ENCODE measurements around the gene ATXN7. TPM values are rescaled to one million over a fixed set of nuclear protein-coding genes. Genes with fewer than 3 reads are reported as not detected.
A peak's percentile ranks its signal among the peaks of the same experiment; 100 is the strongest.

The ATXN7 gene
- total and polyA plus RNA-seq, 7 donors, result 2.4 to 27.2 (median 16.2) TPM

- Histone ChIP-seq H3K4me3 (no peak overlapping the region), H3K36me3 (ENCODE audit: insufficient read depth in 1 of 2, low read depth in 1 of 2) (peaks cover 2 to 44% of the 10 kb centered on the region in 2 donors), H3K27me3 (ENCODE audit: insufficient read depth in 3 of 3, low read length in 2 of 3) (no peaks in the 10 kb centered on the region), H3K27ac (no peak overlapping the region), H3K4me1 (peaks cover 53% of the 10 kb centered on the region), H3K9me3 (no peaks in the 10 kb centered on the region)
- WGBS, 3 donors, result 58 to 71% (median 59%) methylated on average over 12 of the region's 12 CpGs
- ATAC-seq, result no peak
- no peak for DNase-seq
- intact Hi-C loops (cut with DNase I), result no loop called here
- TF ChIP-seq, protein P1, sequence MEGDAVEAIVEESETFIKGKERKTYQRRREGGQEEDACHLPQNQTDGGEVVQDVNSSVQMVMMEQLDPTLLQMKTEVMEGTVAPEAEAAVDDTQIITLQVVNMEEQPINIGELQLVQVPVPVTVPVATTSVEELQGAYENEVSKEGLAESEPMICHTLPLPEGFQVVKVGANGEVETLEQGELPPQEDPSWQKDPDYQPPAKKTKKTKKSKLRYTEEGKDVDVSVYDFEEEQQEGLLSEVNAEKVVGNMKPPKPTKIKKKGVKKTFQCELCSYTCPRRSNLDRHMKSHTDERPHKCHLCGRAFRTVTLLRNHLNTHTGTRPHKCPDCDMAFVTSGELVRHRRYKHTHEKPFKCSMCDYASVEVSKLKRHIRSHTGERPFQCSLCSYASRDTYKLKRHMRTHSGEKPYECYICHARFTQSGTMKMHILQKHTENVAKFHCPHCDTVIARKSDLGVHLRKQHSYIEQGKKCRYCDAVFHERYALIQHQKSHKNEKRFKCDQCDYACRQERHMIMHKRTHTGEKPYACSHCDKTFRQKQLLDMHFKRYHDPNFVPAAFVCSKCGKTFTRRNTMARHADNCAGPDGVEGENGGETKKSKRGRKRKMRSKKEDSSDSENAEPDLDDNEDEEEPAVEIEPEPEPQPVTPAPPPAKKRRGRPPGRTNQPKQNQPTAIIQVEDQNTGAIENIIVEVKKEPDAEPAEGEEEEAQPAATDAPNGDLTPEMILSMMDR (IDR thresholded peaks at IDR 0.05), result no peak
These were observed 115.6 kb downstream of the ATXN7 start for GRCh38 chr3:63979093-63979885.

GRCh38 chr3:63980019-63980418 is 116.4 kb downstream of the ATXN7 start:
- H3K27me3 ChIP-seq (ENCODE audit: insufficient read depth in 3 of 3, low read length in 2 of 3), result no peaks in the 10 kb centered on the region
- no peak overlapping the region for H3K4me3 ChIP-seq
- no peaks in the 10 kb centered on the region for H3K9me3 ChIP-seq
- H3K36me3 ChIP-seq (ENCODE audit: insufficient read depth in 1 of 2, low read depth in 1 of 2), result peaks cover 5 to 51% of the 10 kb centered on the region in 2 donors
- ATAC-seq, result no peak
- TF ChIP-seq, protein P1 (IDR thresholded peaks at IDR 0.05), result no peak
- no peak for DNase-seq
- peaks cover 46% of the 10 kb centered on the region for H3K4me1 ChIP-seq
- 84 to 98% (median 93%) methylated on average over 2 of the region's 2 CpGs for WGBS, 3 donors
- no peak overlapping the region for H3K27ac ChIP-seq
- intact Hi-C loops (cut with DNase I), result no loop called here

DNA sequence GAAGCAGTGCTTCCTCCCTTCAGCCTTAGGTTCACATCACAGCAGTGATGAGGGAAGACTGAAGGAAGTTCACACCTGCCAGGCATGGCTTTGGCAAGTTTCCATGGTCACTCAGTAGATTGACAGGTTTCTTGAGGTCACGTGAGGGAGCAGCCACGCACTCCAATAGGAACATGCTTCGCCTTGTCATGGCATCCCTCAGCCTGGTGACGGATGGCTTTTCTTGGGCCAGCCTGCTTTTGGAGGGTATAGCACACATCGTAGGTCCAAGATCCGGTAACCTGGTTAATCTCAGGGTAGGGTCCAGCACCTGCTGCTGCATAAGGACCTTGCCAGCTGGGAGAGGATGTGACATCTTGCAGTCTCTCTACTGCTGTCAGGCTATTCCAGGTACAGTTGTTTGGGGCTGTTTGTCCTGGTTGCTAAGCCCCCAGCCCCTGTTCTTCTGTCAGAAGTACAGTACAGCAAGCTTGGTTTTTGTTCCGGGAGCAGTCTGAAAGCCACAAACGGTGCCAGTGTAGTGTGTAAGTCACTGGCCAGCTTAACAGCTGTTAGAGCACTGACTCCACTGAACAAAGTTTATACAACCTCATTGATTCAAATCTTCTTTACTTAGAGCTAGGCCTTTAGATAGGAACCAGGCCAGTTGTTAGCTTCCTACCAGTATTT is 117.3 kb downstream of the ATXN7 start:
- no peaks in the 10 kb centered on the region for H3K9me3 ChIP-seq
- TF ChIP-seq, protein P1 (IDR thresholded peaks at IDR 0.05), result no peak
- peaks cover 39% of the 10 kb centered on the region for H3K4me1 ChIP-seq
- ATAC-seq (peak; percentile 14 to 49 (median 32)), DNase-seq (no peak)
- peaks cover 8 to 55% of the 10 kb centered on the region in 2 donors for H3K36me3 ChIP-seq (ENCODE audit: insufficient read depth in 1 of 2, low read depth in 1 of 2)
- no peak overlapping the region for H3K4me3 ChIP-seq
- H3K27me3 ChIP-seq (ENCODE audit: insufficient read depth in 3 of 3, low read length in 2 of 3), result no peaks in the 10 kb centered on the region
- intact Hi-C loops (cut with DNase I), result no loop called here
- peak overlapping the region; percentile 24 for H3K27ac ChIP-seq
- WGBS, 3 donors, result 36 to 51% (median 40%) methylated on average over 8 of the region's 8 CpGs

DNA sequence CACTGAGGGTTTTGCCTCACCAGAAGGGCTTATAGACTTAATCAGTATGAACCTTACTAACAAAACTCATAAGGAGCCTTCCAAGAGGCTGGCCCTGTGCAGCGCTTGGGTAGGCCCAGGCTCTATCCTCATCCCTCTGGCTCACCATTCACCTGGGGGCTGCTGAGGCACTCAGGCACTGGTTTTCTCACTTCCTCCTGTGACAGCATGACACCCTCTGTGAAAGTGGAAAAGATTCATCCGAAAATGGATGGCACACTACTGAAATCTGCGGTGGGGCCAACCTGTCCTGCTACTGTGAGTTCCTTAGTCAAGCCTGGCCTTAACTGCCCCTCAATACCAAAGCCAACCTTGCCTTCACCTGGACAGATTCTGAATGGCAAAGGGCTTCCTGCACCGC is 118.3 kb downstream of the ATXN7 start:
- intact Hi-C loops (cut with DNase I), result no loop called here
- Histone ChIP-seq H3K27ac (no peak overlapping the region), H3K36me3 (ENCODE audit: insufficient read depth in 1 of 2, low read depth in 1 of 2) (peaks cover 8 to 55% of the 10 kb centered on the region in 2 donors), H3K27me3 (ENCODE audit: insufficient read depth in 3 of 3, low read length in 2 of 3) (no peaks in the 10 kb centered on the region), H3K9me3 (no peaks in the 10 kb centered on the region), H3K4me3 (no peak overlapping the region), H3K4me1 (peaks cover 38% of the 10 kb centered on the region)
- 95 to 97% (median 97%) methylated on average over 4 of the region's 4 CpGs for WGBS, 3 donors
- TF ChIP-seq, protein P1 (IDR thresholded peaks at IDR 0.05), result no peak
- no peak for DNase-seq
- ATAC-seq, result no peak

Data from psoas muscle (tissue), 8 donors.